GM18502 (cell line): ENCODE measurements around the gene PRMT9.

Experiments used
- ATAC-seq: cut with Tn5 transposase; IDR thresholded peaks from one replicate; pipeline ENCODE4 v1.9.1; 2021; ENCODE audit warnings: mild to moderate bottlenecking; ENCODE audit not compliant: unreplicated experiment, poor library complexity

Gene PRMT9

DNA sequence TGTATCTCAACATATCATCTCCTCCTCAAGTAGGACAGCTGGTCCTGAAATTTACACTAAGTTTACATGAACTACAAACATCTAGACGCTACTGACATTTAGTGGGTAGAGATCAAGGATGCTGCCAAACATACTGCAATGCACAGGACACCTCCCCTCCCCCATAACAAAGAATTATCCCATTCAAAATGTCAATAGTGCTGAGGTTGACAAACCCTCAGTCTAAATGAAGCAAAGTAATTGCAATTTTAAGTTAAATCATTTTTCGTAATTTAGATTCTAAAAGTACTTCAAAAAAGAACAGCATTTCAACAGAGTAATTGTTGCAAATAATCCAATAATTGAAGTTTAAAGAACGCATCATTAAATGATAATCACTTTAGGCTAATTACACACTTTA, 1.2 kb downstream of the PRMT9 start:
- ATAC-seq = no peak

DNA sequence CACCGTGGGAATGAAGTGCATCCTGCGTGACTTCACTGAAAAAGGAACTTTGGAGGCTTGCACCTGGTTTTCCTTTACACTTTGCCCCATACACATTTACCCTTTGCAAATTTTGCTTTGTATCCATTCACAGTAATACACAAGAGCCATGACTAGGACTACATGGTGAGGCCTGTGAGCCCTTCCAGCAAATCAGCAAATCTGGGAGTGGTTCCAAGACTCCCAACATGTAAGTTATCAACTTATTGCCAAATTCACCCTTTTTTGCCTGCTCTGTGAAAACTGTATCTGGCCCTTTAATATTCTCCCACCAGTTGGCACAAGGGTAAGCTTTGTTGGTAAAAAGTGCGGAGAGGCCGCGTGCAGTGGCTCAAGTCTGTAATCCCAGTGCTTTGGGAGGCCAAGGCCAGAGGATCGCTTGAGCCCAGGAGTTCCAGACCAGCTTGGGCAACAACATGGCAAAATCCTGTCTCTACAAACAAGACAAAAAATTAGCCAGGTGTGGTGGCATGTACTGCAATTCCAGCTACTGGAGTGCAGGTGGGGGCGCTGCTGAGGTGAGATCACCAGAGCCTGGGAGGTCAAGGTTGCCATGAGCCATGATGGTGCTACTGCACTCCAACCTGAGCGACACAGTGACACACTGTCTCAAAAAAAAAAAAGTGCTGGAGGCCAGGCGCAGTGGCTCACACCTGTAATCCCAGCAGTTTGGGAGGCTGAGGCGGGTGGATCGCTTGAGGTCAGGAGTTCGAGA, 5.0 kb downstream of the PRMT9 start:
- no peak for ATAC-seq

DNA sequence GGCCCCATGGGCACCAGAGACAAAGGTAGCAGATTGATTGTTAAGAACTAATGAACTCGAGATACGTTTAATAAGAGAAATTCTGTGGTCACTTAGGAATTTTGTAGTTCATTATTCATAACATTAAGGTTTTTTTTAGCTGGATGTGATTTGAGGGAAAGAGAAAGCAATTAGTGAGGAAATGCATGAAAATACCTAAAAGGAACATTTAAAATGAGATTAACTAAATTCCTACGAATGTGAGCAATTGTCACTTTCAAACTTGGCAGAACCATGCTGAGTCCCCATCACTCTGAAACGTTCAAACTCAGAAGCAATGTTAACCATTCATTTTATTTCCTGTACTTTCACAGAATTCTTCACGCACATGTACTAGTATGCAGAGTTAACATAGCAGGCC, 5.9 kb downstream of the PRMT9 start:
- ATAC-seq = no peak

DNA sequence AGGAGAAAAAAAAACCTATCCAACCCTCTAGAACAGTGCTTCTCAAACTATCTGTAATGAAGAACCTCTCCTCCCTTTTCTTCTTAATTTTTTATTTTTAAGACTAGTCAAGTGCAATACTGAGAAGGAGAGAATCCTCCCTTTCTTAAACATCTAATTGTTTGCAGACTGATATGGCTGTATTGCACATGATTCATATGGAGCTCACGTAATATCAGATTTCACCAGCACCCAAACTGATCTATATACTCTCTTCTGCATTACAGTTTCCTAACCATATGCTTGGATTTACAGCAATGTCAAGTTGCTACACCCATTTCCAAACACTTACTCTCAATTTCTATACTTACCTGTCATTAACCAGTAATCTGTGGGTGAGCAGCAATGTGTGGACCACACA, 9.5 kb downstream of the PRMT9 start:
- ATAC-seq = no peak

DNA sequence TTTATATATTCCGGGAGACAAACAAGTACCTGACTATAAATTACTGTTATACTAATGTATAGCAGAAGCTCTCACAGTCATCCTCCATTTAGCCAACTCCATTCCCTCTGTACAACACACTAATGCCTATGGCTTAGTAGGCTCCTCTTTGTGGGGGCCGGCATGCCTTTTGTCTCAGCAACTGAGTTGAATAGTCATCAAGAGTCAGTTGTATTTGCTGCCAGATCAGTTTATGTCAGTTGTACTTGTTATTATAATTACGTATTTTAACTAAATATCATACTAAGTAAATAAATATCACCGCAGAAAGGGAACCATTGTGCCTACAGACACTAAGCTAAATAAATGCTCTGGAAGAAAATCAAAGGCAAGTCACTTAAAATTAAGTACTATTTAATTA, 9.9 kb downstream of the PRMT9 start:
- no peak for ATAC-seq

DNA sequence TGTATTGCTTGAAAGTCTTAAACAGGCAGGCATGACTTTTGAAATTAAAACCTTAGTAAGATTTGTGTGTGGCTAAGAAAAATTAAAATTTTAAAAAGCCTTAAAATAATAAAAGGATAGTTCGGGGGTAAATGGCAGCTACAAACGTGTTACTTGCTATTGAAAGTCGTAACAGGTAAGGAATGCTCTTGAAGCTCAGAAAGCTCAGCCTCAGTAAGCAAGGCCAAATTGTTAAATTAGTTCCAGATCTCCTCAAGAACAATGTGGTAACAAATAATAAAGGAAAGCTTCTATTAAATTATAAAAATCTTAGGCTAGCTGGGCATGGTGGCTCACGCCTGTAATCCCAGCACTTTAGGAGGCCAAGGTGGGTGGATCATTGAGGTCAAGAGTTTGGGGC, 25.5 kb downstream of the PRMT9 start:
- ATAC-seq = no peak

DNA sequence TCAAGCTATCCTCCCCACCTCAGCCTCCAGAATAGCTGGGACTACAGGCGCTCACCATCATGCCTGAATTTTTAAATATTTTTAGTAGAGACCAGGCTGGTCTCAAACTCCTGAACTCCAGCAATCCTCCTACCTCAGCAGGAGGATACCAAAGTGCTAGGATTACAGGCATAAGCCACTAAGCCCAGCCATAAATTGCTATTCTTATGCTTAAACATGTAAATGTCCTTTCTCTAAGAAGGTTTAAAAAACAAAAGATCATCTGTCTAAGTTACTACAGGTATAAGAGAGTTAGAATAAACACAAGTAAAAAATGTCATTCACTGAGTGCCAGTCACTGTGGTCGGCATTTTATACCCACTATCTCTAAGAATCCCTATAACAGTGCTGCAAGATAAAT, 28.3 kb downstream of the PRMT9 start:
- ATAC-seq = no peak

DNA sequence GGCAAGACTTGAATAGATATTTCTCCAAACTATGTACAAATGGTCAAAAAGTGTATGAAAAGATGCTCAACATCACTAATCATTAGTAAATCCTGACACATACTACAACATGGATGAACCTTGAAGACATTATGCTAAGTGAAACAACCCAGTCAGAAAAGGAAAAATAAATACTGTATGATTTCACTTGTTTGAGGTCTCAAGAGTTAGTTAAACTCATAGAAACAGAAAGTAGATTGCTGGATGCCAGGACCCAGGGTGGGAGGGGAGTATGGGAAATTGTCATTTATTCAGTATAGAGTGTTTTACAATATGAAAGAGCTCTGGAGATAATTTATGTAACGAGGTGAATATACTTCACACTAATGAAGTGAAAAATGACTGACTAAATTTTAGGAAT, 32.4 kb downstream of the PRMT9 start:
- peak; percentile 55 for ATAC-seq

DNA sequence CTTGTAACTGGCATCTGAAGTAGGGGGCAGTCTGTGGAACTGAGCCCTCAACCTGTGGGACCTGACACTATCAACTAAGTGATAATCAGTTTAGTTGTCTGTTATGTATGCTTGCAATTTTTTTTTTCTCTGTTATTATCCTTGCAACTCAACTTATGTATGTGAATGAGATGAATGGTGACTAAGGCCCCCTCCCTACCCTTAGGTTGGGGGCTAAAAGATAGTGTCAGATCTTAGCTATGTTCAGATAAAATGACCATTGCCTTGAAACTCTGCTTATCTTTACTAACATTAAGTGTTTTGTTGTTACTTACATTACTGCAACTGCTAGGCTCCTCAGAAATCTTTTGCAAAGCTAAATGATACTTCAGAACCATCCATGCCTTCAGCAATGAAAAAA, 35.3 kb downstream of the PRMT9 start:
- ATAC-seq = no peak

DNA sequence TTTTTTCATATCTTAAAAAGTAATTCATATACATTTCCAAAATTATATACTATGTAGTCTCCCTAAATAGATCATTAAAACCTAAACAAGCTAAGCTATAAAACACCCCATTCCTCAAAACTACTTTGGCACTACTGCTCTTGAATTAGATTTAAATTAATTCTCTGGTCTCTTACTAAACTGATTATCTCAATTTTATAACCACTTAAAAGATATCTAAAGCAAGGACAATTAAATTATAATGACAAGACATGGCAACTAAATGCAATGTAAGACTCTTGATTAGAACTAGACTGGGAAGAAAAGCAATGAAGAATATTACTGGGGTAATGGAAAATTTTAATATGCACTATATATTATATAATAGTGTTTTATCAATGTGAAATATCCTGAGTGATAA, 38.9 kb downstream of the PRMT9 start:
- no peak for ATAC-seq

DNA sequence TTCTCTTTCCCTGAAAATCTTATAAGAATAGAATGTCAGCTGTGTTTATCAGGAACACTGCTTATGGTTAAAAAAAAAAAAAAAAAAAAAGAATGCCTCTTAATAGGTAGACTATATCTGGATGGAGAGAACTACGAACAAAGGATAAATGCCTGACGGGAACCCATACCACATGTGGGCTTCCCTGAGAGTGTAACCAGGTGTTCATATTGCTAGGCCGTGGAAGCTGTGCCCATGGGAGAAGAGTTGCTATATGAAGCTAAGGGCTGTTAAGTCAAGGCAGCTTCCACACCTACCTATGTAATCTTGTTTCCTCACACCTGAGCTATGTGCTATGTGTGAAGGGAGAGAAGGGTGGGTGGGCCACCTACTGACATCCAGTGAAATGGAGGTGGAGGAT, 39.5 kb downstream of the PRMT9 start:
- no peak for ATAC-seq

DNA sequence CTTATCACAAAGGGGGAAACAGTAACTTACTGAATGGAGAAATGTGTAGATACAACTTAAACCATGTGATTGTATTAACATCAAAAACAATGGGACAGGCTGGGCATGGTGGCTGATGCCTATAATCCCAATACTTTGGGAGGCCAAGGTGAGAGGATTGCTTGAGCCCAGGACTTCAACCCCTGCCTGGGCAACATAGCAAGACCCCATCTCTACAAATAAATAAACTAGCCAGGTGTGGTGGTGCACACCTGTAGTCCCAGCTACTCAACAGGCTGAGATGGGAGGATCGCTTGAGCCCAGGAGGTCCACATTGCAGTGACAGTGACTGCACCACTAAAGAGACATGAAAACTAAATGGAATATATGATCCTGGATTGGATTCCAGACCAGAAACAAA, 40.3 kb downstream of the PRMT9 start:
- no peak for ATAC-seq

DNA sequence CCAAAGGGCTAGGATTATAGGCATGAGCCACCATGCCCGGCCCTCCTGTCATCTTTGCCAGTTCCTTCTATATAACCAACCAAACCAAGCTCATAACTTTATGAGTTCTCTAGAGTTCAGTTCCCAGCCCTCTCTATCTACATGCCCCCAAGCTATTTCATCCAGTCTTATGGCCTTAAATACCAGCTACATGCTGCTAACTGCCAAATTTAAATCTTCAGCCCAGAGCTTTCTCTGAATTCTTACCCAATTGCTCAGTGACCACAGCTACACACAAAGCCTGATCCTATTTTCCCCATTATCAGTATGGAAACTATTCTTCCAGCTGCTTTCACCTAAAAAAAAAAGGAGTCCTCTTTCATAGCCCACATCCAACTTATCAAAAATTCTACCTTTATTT, 43.6 kb downstream of the PRMT9 start:
- ATAC-seq = no peak

DNA sequence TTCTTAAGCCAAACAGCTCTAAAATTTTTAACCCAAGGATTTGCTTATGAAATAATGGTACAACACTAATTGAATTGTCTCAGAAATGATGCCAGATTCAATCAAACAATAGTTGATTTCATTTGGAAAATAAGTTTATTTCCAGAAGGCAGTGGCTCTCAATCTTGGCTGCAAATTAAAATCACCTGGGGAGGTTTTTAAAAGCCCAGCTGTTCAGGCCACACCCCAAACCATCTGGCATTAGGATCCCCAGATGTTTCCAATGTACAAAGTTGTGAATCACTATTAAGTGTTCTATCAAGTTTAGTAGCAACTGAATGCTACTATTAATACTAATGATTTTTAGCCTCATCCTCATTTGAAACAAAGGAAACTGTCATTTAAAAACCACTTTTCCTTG, 44.6 kb downstream of the PRMT9 start:
- no peak for ATAC-seq

DNA sequence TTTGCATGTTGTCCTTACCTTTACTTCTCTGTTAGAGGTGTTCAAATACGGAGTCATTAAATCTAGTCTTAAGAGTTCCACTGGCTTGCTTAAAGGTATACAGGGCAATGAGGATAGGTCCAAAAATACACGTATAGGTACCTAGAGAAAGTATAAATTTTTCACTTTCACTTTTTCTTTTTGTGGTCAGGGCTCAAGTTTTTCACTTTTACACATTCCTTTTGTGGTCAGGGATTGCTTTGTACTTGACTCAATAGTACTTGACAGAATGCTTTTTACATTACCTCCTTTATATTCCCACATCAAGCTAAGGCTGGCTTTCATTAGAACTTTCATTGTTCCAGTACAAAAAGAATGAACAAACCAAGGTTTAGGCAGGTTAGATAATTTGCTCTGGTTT, 45.0 kb downstream of the PRMT9 start:
- ATAC-seq = no peak

DNA sequence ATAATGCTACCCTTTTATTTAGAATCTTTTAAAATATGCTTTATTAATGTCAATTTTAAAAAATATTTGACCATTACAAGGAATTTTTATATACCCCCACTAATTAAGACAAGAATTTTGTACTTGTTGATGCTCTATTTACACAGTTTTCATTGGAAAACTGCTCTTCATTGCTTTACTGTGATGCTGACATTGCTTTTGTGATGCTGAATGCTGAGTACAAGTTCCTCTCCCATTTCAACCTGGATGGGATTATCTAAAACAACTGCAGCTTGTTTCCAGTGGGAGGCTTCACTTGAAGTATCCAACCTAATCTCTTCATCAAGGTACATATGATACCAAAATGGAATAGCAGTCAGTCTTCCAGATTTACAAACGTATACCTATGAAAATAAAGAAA, 45.6 kb downstream of the PRMT9 start:
- no peak for ATAC-seq

DNA sequence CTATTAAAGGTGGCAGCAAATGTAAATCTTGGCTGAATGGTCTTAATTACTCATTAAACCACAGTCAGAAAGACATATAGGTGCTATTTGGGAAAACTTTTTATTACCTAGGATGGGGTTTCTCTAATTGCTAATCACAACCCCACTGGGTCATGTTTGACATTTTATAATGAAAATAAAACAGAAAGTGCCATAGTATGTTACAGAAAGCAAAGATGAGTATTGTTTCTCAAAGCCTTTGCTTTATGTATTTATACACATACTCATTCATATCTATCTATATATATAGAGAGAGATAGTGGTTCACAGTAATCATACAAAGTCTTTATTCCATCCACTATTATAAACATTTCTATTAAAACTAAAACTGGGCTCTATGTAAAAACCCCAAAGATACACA, 48.6 kb downstream of the PRMT9 start:
- ATAC-seq = no peak

DNA sequence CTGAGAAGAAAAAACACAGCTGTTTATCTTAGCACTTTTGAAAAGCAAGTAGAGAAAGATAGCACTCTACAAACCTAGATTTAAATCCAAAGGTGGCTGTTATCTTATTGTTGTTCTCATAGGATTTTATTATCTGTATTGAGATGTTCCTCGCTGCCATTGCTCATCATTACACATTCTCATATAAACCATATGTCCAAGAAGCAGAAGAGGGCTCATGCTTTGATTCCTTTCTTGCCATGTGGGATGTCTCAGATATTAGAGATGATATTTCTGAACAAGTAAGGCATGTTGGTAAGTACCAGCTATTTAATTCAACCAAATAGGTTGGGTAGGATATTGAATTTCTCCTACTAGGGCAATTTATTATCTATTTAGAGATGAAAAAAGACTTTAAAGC, 50.3 kb downstream of the PRMT9 start:
- no peak for ATAC-seq

DNA sequence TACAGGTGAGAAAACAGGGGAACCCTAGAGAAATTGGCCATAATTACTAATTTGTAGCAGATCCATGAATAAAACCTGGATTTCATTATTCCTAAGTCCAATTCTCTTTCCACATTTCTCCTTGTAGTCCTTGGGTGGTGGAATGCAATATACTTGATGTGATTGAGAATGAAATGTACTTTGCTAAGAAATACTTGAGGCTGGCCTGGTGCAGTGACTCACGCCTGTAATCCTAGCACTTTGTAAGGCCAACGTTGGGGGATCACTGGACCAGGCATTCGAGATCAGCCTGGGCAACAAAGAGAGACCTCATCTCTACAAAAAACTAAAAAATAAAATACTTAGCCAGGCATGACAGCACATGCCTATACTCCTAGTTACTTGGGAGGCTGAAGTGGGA, 50.9 kb downstream of the PRMT9 start:
- ATAC-seq = no peak

DNA sequence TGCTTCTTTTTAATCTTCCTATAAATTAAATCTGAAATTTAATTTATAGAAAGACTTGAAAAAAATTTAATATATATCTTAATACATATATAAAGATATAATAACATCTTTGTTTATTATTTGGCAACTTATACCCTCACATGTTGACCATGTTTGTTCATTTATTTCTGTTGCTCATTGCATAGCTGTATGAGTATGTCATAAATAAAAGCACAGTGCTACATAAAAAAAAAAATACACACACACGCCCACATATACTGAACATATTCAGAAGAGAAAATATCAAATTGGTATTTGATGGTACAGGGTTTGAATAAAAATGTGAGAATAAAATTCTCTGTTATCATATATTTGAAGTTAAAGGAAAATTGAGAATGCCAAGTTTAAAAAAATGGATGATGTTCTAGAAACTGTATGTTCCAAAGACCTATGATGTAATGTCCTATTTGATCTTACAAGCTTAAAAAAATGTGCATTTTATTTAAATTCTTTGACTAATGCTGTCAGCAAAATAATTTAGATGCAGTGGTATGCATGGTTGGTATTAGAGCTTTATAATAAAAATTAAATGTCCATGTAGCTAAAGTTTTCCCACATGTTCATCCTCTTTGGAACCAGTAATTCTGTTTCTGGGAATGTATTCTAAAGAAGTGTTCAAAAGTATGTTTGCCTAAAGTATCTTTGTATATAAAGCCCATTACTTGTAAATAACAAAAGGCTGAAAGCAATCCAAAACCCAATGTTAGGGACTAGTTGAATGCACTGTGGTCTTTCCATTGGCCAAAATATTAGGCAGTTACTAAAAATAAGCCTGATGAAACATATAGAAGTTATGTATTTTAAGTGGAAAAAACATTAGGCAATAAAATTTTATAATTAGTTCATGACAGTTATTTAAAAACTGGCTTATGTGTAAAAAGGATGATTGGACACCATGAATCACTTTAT, 53.9 kb downstream of the PRMT9 start:
- no peak for ATAC-seq

DNA sequence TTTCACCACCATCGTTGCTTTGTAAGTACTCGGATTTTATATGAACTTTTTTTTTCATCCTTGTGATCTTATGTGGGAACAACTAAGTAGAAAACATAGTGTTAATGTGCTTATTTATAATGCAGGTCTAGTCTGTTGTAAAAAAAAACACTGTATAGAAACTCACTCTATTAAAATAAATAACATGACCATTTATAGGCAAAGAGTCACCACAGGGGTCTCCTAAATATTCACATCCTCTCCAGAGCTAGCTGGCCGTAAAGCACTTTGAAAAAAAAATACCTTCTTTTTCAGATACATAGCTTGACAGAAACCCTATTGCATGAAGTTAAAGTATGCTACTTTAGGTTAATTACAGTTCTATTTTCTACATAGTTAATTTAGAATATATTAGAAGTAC, 55.5 kb downstream of the PRMT9 start:
- ATAC-seq = no peak

DNA sequence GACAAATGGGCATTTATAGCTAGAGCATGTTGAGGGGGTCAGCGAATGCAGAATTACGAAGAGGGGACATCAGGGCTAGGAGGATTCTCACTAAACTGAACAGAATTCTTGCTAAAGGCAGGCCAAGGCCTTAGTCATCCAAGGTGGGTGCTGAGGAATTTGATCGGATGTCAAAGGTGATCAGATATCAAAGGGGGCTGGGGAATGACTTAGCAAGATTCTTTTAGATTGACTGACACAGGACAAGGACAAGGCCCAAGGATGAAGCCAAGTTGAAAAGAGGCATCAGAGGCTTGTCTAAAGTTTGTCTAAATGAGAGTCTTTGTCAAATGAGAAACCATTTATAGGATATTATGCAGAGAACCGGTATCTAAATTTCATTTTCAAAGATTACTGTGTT, 57.1 kb downstream of the PRMT9 start:
- no peak for ATAC-seq
